ENCODE measurements around the gene JPT2.

Gene JPT2, protein sequence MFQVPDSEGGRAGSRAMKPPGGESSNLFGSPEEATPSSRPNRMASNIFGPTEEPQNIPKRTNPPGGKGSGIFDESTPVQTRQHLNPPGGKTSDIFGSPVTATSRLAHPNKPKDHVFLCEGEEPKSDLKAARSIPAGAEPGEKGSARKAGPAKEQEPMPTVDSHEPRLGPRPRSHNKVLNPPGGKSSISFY
- 5.7 to 20.2 (median 14.1) reads per million in 4 donors for total RNA-seq

DNA sequence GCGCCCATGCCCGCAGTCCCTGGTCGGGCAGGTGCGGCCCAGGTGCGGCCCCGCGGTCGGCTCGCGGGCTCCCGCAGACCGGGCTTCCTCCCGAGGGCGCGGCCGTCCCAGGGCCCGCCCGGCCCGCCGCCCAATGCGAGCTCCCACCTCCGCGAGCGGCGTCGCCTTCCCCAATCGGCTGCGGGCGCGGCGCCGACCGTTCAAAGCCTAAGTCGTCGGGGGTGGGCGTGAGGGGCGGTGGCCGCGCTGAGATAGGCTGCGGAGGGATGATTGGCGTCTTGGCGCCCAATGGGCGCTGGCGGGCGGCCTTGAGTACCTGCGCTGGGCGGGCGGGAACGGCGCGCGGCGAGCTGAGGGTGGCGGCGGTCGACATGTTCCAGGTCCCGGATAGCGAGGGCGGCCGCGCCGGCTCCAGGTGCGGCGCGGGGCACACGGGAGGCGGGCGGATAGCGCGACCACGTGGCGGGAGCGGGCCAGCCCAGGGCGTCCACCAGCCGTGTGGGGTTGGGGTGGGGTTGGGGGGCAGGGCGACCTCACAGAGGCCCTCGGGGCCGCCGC, at the start of gene JPT2:
TSS of gene JPT2 (plus strand) at position 338 of the 558 bp plus-strand sequence. CDS start at position 372, 34 bp downstream.
- DNase-seq = peak; percentile 88 to 98 (median 91)

DNA sequence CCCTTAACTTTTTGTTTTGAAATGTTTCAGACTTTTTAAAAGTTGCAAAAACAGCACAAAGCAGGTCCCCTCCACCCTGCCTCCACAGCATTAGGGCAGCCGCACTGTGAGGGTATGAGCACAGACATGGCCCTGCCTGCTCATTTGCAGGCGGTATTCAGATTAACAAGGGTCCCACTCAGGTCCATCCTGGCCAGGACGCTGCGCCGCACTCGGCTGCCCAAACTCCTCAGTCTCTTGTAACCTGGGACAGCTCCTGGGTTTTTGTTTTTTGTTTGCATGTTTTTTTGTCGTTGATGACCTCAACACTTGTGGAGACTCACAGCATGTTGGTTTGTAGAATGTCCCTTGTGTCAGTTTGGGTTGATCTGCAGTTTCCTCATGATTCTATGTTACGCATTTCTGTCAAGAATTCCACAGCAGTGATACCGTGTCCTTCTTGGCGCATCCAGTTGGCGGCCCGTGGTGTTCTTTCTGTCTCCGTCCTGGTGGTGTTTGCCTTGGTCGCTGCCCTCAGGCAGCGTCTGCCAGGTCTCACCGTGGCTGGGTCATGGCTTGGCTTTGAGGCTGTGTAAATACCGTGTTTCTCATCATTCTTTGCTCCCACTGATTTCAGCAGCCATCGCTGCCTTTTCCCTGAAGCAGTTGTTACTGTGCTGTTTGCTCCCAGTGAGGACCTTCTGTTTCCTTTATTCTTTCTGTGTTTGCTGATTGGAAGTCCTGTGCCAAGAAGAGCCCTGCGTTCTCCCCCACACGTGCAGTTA, 47.4 kb upstream of the JPT2 start:
- DNase-seq = no peak

DNA sequence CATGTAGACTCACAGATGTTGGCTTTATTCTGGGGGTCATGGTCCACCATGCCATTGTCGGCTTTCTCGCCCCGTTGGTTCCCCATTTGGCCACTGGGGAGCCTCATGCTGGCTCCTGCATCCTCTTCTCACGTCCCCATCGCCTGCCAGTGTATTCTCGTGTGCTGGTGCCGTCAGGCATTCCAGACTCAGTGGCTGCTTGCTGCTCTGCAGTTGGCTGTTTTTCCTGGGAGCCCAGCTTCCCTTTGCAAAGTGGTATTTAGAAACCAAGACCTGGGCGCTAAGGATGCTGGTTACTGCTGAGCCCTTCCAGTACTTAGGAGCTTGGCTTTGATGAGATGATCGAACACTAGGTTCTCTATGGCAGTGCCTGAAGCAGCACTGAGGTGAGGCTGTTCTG, 46.8 kb upstream of the JPT2 start:
- no peak for DNase-seq

DNA sequence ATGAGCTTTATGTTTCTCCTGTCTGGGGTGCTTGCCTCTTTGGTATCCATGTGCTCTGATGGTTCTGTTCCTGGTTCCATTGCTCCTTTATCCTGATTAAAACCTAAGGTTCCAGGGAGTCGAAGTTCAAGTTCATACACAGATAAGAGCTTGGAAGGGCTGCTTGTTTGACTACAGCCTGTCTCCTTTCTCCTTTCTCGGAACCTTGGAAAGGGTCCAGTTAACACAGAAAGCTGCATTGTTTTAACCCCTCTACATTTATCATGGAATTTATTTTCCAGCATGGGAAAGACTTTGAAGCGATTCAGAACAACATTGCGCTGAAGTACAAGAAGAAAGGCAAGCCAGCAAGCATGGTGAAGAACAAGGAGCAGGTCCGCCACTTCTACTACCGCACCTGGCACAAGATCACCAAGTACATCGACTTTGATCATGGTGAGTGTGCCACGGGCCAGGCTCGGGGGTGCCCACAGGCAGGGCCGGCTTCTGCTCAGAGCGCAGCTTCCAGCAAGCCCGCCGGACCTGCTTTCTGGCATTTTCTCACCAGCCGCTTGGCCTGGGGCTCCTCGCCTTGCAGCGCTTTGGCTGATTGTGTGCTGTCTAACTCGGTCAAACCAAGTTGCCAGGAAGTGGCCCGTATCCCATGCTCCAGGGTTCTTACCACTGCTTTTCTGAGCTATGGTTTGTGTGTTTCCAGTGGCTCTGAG, 46.0 kb upstream of the JPT2 start:
- DNase-seq = no peak

DNA sequence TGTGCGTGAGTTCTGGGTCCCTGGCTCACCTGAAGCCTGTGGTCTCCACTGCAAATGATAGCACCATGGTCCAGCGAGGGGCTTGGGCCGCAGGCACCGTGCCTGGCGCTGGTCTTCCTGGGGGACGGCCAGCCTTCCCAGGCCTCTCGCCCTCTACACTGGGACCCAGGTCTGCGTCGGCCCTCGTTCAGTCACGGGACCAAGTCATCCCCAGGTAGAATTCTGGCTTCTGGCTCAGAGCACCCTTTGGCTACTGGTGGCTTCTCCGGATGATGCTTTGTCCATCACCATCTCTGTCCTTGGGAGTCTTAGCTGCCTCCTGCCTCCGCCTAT, 45.5 kb upstream of the JPT2 start:
- DNase-seq = no peak

DNA sequence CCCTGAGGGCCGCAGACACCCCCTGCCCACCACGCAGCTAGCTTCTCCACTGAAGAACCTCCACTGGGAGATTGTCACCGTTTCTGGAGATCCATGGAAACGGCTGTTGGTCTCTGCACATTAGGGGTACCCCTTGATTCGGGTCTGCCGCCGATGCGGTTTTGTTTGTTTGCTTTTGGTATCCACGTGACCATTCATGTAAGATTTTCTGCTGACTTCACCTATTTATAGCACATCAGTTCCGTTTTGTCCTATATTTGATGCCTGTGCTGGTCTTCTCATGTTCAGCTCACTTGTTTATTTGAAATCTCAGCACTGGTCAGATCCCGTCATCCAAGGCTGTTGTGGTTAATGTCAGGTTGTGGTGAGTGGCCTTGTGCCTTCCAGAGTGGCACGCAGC, 44.8 kb upstream of the JPT2 start:
- no peak for DNase-seq

DNA sequence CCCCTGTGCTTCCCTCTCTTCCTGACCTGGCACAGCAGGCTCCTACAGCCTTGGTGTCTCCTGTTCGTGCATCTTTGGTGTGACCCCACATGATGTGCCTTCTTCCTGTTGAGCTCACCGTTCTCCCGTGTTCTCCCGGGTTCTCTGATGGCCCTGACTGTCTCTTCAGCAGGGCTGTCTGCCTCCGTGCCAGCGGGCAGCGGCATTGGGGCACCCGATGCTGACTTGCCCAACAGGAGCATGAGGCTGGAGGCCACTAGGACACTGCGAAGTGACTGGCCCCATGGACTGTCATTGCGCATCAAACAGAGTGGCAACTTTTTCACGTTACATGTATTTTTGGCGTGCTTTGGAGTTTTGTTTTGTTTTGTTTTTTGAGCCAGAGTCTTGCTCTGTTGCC, 43.5 kb upstream of the JPT2 start:
- DNase-seq = no peak

DNA sequence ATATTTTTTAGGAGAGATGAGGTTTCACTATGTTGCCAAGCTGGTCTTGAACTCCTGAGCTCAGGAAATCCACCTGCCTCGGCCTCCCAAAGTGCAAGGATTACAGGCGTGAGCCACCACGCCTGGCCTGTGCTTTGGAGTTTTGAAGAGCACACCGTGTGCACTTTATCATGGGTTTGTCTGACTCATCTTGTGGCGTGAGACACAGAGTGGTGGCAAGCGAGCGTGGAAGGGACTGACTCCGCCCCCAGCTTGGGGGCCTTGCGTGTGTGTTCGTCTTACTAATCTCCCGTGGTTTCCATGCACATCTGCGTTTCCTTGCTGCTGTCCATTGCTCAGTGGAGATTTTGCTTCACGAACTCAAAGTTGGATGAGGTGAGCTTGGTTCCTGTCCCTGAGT, 43.0 kb upstream of the JPT2 start:
- no peak for DNase-seq

DNA sequence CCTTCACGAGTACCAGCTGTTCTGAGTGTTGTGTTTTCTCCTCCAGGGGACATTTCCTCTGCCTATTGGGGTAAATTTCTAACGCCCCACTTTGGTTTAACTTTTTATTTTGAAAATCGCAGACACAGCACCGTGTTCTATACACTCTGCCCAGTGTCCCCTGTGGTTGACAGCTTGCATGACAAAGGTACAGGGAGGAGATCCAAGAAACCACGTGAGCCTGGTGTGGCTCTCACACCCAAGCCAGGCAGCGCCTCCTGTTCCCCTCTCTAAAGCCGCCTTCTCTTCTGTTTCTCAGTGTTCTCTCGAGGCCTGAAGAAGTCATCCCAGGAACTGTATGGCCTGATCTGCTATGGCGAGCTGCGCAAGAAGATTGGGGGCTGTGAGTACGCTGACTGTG, 40.6 kb upstream of the JPT2 start:
- no peak for DNase-seq

DNA sequence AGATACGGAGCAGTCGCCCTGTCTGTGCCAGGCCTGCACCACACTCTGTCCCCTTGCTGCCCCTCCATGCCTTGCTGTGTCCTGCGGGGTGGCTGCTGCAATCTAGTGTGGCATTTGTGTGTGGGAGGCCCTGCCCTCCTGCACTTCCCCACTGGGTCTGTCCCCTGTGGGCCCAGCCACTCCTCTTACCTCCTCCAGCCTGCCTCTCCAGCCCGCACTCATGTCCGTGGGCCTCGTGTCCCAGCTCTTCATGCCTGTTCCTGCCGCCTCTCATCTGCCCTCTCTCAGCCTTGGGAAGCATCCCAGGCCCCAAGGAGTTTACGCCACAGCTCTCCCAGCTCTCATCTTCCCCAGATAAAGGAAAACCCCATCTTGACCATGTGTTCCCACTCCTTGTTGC, 39.3 kb upstream of the JPT2 start:
- DNase-seq = no peak

DNA sequence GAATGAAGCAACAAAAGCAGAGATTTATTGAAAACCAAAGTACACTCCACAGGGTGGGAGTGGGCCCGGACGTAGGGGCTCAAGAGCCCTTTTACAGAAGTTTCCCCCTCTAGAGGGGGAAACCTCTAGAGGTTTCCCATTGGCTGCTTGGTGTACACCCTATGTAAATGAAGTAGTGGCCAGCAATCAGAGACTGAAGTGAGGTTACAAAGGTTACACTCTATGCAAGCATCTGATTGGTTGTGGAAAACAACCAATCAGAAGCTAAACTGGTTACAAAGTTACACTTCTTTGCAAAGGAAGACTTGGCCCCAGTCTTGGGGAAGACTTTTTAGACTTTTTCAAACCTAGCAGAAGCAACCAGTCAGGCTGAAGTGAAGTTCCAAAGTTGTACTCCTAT, 38.8 kb upstream of the JPT2 start:
- DNase-seq = no peak

DNA sequence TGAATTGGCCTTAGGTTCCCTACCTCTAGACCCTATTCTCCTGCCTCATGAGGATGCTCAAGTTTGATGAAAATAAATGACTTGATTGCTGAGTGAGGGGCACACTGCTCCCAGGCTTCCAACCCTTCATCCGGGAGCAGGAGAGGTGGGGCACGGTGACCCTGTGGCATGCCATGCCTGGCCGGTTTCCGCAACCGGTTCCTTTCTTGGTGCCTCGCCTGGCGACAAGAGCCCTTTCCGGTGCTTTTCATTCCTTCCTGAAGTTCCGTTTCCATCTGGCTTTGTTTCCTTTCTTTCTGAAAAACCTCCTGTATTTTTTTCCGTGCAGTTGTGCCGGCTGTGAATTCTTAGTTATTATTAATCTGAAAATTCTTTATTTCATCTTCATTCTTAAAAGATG, 38.2 kb upstream of the JPT2 start:
- no peak for DNase-seq

DNA sequence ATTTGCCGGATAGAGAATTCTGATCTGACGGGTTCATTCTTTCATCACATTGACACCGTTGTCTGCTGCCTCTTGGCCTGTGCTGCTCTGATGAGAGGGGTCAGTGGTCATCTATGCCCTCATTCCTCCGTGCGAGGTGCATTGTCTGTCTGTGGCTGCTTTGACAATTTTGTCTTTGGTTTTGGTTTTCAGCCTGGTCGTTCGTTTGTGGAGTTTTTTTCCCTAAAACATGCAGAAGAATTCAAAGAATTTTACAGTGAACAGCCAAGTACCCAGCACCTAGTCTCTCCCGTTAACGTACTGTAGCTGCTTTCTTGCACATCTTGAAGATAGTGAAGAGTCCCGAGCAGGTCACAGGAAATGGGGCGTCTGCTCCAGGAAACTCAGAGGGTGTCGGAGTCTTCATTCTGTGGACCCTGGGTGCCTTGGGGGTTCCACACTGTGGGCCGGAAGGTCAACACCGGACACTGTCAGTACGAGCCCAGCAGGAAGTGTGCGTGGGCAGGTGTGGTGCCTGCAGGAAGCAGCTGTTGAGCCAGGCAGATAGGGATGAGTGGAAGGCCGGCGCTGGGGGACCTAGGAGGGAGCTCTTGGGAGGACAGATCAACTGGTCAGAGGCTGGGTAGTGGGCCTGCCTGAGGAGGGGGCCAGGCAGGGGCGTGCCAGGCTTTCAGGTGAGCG, 37.7 kb upstream of the JPT2 start:
- no peak for DNase-seq

DNA sequence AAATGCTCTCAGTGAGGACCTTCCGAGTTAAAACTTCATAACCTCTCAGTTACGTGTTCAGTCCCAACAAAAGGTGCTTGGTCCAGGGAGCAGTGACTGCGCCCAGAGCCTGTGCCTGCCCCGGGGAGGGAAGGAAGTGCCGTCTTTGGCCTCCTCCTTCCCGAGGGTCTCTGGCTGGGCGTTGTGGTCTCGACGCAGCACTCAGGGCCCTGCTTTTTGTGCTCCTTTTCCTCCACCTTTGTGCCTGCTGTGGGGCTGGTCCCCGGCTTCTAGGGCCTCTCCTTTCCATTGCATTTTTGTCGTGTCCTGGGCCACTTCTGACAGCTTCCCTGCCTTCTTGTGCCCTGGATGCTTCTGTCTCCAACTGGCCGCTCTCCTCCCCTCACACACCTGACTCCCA, 36.8 kb upstream of the JPT2 start:
- DNase-seq = no peak

DNA sequence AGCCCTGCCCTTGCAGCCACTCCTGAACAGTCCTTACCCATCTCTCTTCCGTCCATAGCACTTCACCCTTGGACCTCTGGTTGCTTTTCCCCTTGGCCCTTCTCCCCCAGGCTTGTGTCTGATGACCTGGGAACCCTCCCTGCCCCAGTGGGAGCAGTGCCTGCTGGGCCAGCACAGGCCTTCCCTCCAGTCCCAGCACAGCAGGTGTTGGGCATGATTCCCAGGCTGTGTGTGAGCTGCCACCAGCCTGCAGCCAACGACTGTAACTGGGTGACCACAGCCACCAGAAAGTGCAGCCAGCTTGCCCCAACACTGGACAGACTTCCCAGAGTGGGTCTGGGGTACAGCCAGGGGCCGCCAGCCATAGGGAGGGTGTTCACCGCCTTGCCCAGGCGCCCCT, 35.9 kb upstream of the JPT2 start:
- no peak for DNase-seq

DNA sequence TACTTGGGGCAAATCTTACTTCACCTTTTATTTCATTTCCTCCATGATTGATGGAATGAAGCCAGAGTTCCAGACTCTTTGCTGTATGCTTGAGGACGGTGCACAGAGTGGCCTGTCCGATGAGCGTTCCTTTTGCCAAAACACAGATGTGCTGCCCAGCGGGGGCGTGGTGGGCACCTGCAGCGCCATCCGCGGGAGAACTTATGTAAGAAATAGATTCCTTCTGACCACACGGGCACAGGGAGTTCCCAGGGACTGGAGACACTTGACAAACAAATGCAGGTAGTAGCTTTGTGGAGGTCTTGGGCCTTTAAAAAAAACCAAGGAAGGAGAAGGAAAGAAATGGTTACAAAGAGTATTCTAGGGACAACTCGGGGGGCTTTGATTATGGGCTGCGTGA, 35.3 kb upstream of the JPT2 start:
- no peak for DNase-seq

DNA sequence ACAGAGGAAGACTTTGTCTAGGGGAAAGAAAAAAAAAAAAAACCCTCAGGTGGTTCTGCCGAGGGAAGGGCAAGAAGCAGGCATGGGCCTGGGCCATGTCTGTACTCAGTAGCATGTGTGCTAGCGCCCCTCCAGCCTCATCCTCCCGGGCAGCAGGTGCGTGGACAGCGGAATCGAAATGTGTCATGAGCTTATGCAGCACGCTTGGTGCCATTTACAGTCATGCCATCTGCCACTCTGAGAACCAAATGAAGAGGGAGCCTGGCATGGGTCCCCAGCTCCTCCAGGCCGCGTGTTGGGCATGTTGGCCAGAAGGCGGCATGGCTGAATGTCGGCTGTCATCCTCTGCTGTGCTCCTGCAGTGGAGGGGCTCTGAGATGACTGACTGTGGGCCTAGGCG, 34.6 kb upstream of the JPT2 start:
- no peak for DNase-seq

DNA sequence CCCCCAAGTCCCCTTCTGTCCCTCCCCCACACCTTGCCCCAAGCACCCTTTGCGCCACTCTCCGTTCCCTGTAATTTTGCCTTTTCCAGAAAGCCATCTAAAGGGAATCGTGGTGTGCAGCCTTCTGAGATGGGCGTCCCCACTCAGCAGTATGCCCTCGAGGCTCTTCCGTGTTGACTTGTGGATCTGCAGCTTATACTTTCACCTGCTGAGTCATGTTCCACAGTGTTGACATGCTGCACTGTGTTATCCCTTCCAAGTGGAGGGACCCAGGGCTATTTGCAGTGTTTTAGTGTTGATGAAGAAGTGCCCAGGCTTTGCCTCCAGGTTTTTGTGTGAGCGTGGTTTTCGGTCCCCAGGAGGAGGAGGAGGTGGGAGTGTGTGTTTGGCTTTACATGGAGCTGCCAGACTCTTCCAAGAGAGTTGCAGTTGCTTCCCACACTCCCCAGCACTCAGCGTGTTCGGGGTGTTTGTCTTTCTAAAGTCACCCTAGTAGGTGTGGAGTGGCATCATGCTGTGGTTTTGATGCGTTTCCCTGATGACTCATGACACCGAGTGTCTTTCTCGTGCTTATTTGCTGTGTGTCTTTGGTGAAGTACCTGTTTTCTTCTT, 32.1 kb upstream of the JPT2 start:
- peak in 1 of 5 donors; percentile 63 for DNase-seq

DNA sequence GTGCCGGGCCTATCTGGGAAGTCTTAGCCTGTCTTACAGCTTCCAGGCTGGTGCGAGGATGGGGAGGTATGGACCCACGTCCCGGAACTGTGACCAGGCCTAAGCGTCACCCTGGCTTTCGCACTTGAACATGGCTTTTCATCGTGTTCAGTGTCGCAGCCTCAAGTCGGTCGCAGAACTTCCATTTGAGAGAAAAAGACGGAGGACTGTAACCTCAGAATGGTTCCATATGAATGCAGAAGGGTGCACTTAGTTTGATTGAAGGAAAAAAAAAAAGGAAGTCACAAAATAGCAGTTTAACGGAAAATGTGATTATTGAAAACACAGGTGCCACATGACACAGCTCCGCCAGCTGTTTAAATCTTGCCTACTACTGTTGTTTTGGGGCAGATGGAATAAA, 30.2 kb upstream of the JPT2 start:
- DNase-seq = no peak

DNA sequence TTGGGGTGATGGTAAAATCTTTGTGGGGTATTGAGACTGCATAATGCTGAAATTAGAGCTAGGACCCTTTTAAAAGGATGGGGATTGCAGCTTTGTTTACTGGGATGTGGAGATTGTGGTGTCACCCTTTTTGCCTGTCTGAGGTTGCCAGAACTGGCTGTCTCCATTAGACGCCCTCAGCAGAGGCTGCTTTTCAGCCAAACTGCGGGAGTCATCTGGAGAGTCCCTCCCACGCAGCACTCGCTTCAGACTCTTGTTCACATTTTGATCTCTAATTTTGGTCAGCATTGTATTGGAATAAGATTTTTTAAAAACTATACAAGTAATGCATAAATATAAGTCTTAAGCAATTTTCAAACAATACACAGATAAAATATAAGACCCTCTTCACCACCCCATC, 27.9 kb upstream of the JPT2 start:
- no peak for DNase-seq

DNA sequence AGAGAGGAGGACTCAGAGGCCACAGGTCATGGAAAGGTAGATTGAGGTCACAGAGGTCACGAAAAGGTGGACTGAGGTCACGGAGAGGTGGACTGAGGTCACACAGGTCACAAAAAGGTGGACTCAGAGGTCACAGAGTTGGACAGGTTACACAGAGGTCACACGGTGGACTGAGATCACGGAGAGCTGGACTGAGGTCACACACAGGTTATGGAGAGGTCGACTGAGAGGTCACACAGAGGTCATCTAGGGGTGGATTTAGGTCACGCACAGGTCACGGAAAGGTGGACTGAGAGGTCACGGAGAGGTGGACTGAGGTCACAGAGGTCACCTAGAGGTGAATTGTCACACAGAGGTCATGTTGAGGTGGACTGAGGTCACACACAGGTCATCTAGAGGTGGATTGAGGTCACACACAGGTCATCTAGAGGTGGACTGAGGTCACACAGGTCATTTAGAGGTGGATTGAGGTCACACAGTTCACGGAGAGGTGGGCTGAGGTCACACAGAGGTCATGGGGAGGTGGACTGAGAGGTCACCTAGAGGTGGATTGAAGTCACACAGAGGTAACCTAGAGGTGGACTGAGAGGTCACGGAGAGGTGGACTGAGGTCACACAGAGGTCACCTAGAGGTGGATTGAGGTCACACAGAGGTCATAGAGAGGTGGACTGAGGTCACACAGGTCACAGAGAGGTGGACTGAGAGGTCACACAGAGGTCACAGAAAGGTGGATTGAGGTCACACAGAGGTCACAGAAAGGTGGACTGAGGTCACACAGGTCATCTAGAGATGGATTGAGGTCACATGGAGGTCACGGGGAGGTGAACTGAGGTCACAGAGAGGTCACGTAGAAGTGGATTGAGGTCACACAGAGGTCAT, 26.7 kb upstream of the JPT2 start:
- DNase-seq = no peak

DNA sequence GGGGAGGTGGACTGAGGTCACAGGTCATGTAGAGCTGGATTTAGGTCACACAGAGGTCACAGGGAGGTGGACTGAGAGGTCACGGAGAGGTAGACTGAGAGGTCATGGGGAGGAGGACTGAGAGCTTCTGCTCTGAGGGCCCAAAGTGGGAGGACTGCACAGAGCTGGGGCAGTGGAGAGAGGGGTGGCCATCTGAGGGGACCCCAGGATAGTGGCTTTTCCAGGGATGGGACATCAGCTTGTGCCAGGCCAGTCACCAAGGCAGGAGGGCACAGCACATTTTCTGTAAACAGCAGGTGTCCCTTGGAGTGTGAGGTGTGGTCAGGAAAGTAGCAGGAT, 26.1 kb upstream of the JPT2 start:
- no peak for DNase-seq
